ENCODE results near the gene APCDD1.

The APCDD1 gene

DNA sequence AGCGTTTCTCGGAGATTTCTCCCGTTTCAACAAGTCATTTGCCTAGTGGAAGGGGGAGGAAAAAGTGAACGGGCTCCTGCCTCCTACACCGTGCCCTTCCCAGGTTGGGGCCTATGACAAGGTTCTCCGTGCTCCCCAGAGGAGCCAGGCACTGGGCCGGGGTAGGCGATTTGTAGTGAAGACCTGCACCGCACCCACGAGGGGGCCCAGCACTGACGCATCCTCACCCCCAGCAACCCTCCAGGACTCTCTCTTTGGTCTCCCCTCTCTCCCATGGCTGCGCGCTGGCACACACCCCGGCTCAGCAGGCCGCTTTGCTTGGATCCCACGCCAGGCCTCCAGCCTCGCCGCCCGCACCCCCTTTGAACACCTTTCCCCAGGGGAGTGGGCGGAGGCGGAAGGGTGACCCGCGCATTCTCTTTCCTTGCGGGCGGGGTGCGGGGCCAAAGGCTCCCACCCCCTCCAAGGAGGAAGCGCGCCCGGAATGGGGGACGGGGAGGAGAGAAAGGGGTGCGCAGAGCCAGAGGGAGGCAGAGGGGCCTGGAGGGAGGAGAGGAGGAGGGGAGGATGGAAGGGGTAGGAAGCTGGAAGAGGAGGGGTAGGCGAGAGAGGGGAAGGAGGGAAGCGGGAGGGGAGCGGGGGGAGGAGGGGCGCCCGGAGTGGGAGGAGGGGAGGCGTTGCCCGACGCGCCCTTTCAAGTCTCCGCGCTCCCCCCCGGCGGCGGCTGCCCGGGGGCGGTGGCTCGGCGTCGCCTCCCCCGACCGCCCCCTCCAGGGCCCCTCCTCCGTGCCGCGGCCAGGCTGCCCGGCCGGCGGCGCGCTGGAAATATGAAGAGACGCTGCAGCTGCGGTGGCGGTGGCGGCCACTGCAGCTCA, at the start of gene APCDD1:
Gene APCDD1 (plus strand): TSS at position 830 of the 875 bp plus-strand sequence. CDS start 347 bp downstream, outside the sequence.
- DNase-seq (ENCODE audit: low read depth in 3 of 3): no peak

DNA sequence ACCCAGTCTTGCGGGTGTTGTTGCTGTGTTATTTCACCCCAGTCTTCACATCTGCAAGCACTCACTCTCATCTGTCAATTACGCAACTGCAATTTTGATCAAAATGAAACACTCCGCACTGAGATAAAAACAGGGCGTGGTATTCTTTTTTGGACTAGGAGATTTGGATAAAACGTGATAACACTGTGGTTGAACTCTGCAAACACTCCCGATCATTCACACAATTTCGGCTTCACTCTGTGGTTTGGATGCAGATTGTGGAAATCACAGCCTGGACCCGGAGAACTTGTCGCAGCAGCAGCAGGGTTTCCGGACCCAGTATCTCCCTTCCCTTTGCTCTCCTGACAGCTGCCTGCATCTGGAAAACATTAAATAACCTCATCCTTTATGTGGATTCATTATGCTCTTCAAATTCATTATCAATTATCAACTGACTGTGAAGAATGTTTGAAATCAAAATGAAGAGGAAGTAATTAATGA, 49.4 kb upstream of the APCDD1 start:
- no peak for DNase-seq (ENCODE audit: low read depth in 3 of 3)

DNA sequence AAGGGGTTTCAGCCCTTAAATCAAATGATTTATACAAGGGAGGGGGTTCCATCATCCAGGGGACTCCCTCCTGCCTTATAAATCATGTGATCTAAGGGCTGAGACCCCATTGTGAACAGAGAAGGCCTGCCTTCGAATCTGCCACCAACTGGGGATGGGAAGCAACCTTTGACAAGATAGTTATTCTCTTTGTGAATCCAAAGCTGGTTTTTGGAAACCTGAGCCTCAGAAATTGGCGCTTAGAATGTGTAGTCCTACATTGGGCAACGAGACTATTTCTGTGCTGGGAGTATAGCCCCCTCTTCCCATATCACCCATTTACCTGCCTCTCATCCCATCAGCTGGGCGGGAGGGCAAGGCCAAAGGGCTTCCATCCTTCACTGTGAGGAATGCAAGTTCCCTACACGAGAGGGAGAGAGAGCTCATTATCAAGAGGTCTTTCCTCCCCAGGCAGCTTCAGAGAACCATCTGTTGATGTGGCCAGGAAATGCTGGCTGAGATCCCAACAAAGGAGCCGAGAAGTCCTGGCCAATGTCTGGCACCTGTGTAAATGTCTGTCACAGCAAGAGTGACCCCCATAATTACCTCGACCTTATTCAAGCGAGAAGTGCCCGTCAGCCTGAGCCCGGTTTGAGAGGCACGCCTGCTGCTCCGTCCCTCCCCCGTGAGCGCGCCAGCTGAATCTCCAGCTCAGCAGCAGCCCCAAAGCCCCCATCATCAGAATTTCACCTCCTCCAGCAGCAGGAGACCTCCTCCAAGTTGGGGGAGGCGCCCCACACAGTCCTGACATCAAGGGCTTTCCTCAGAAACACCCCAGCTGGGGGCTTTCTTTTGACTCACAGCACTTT, 48.4 kb upstream of the APCDD1 start:
- DNase-seq (ENCODE audit: low read depth in 3 of 3): no peak

DNA sequence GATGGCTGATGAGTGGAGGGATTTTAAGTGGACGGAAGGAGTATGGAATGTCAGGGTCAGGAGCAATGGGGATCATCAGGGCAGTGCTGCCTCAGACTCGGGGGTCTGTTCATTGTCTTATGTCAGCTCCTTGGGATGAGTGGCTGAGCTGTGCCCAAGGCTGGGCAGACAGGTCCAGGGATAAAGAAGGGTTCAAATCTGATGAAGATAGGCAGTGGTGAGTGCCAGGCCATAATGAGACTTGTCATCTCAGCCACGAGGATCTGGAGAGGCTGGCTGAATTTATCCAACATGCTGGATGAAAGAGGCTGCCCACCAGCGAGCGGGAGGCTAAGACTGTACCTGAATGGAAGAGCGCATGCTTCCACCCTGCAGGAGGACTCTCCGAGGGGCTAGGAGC, 46.3 kb upstream of the APCDD1 start:
- DNase-seq (ENCODE audit: low read depth in 3 of 3): no peak

DNA sequence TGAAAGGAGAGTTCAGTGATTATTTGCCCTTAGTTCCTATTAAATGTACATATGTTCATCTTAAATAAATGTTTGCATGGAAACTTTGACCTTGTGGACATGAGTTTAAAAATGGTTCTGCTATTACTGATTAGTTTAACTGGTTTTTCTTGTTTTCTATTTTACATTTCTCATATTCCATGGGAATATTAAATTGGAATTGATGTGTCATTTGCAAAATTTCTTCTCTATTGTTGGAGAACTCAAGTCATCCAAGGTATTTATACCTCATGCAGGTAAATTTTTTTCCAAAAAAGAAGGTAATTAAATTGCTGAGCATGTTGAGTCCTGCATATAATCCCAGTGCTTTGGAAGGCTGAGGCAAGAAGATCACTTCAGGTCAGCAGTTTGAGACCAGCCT, 45.4 kb upstream of the APCDD1 start:
- no peak for DNase-seq (ENCODE audit: low read depth in 3 of 3)

DNA sequence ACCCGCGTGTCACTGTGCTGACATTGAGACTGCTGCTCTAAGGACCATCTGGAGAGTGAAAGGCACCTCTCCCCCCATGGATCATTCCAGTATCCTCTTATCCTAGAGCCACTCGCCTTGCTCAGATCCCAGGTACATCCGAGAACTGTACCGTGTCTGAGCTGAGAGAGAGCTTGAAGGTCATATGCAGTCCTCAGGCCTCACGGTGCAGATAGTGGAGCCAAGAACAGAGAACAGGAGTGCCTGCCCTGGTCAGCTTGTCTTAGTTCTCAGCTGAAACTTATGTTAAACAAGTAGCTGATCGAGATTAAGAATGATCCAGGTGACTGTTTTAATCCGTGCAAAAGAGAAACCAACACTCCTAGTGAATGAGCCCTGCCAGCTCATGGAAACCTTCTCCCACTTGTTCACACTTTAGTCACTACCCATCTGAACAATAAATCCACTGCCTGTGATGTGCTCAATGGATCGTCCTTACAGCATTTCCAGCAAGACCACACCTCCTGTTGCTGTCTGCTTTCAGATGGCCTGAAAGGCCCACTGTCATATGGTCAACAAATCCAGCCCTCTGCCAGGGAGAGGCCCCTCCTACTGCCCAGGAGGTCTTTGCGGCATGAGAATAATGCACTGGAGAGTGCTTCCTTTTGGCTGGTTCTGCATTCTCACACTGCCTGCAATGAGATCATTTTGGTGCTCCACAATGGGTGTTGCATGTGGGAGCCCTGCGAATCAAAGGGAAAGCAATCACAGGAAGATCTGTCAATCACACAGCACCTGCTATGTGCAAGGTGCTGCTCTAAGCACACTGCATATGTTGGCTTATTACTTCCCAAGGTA, 43.7 kb upstream of the APCDD1 start:
- no peak for DNase-seq (ENCODE audit: low read depth in 3 of 3)

DNA sequence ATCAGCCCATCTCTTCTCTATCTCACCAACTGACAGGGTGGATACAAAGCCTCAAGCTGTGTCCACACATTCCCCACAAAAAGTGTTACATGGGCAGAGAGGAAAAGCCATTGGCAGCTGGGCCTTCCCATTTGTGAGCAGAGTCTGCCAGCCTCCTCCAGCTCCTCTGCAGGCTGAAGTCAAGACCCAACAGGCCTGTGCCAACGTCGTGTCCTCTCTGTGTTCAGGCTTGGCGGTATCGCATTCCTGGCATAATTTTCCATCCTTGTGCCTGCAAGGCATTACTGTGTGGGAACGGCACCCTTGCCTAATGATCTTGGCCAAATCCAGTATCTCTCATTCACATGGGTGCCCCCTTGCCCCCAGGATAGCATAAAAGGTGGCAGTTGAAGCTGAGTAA, 41.5 kb upstream of the APCDD1 start:
- no peak for DNase-seq (ENCODE audit: low read depth in 3 of 3)

DNA sequence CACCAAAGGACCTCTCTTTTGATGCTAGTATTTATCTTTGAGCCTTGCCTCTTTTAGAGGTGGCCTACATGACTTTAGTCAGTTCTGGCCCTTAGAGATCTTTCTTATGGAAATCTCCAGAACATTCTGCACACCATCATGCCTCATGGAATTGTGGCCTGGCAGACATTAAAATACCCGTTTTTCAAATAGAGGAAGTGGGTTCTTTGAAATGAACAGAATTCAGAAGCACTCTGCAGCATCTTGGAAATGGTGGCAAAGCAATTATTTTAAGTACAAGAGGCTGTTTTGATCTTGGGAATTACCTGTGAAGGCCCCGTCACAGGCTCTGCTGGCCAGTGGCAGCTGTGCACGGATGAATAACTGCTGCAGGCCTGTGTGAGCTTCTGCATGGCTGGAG, 40.7 kb upstream of the APCDD1 start:
- no peak for DNase-seq (ENCODE audit: low read depth in 3 of 3)

DNA sequence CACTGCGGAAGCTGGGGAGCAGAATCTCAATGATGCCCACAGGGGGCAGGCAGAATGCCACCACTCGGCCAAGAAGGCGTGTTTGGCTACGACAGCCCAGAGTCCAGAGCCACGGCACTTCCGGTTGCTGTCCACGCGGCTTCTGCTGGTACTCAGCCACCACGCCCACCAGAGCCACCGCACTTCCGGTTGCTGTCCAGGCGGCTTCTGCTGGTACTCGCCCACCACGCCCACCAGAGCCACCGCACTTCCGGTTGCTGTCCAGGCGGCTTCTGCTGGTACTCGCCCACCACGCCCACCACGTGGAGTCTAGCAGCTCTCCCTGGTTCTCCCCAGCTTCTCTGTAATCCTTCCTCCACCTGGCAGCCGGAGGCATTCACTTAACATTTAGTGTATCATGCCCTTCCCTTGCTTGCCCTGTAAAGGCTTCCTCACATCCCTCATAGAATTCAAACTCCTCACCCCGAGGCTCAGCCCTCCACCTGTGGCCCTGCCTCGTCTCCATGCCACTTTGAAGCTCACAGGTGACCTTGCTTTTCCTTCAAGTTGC, 40.1 kb upstream of the APCDD1 start:
- DNase-seq (ENCODE audit: low read depth in 3 of 3): no peak

DNA sequence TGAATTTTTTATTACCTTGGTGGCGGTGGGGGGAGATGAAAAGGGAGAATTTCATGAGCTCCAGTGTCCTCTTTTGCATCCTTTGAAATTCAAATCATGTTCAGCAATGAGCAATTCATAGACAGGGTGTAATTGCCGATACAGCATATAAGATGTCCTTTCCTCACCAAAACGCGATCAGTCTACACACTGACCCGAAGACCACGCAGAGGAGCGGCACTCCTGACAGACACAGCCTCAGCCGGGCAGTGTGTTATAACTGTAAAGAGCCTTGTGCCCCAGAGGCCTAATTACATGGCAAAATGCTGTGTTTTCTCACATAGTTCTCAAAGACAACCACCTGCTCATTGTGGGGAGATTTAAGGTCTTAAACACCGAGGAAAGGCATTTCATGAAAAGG, 38.4 kb upstream of the APCDD1 start:
- no peak for DNase-seq (ENCODE audit: low read depth in 3 of 3)

DNA sequence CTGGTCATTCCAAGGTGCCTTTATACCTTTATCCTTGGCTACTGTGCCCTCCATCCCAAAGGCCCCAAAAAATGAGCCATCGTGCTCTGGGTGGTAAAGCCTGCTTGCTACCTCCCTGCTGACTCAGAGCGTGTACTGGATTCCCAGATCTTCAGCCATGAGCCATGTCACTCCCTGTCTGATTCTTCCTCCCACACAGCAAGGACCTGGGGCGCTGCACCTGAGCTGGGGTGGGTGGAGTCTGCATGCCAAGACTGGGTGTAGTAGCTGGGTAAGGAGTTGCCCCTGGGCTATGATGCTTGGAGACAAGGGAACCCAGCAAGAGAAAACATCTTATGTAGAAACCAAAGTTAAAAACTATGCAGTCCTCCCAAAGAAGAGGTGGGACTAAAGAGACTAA, 37.2 kb upstream of the APCDD1 start:
- DNase-seq (ENCODE audit: low read depth in 3 of 3): no peak

DNA sequence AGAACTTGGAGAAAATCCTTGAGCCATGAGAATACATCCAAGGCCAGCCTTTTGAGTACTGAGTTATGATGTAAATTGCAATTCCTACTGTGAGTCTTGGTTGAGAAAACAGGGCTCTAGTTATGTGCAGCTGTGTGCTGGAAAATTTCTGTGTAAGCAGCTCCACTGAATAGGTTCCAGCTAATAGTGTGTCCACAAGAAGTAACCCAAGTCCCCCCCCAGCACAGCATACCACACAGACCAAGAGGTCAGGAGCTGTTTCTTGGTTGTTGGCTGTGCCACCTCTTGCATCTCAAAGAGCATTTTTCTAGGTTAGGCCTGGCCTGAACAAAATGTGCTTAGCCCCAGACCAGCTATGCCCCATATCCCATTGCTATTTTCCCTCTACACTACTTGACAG, 36.8 kb upstream of the APCDD1 start:
- DNase-seq (ENCODE audit: low read depth in 3 of 3): no peak

DNA sequence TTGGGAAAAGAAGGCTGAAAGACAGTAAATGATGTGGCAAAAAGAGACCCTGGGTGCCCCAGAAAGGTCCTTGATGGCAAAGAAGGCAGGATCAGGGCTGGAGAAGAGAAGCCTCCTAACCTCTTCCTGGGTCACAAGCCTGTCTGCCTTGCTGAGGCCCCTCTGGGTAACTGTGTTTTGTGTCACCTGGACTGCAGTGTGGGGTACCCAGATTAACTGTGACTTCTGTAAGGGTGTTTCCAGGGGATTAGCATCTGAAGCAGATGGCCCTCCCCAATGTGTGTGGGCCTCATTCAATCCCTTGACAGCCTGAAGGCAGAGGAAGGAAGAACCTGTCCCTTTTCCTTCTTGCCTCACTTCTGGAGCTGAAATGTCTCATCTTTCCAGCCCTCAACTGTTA, 35.6 kb upstream of the APCDD1 start:
- DNase-seq (ENCODE audit: low read depth in 3 of 3): no peak

DNA sequence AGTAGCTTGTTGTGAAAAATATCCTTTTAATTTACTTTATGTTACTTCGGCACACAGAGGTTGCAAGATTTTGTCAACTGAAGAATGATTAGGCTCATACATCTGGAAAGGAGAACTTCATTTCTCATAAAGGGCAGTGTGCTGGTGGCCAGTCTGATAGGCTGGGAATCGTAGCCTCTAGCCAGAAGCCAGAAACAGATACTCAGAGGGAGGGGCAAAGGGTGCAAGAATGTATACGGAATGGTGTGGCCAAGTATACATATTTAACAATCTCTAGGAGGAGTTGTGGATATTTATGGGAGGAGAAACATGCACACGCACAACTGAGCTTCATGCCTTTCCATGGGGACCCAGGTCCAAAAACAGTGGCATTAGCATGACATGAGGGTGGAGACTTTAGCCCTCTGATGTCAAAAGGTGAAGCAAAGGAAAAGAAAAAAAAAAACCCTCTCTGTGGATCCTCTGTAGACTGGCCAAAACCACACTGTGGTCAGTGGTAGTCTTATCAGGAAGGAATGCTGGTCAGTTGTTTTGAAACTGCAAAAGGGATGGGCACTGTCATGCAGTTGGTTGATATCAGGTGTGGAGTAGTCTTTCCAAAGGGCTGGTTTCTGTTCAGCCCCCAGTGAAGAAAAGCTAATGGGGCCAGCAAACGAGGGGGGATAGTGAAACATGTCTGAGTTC, 34.9 kb upstream of the APCDD1 start:
- no peak for DNase-seq (ENCODE audit: low read depth in 3 of 3)

DNA sequence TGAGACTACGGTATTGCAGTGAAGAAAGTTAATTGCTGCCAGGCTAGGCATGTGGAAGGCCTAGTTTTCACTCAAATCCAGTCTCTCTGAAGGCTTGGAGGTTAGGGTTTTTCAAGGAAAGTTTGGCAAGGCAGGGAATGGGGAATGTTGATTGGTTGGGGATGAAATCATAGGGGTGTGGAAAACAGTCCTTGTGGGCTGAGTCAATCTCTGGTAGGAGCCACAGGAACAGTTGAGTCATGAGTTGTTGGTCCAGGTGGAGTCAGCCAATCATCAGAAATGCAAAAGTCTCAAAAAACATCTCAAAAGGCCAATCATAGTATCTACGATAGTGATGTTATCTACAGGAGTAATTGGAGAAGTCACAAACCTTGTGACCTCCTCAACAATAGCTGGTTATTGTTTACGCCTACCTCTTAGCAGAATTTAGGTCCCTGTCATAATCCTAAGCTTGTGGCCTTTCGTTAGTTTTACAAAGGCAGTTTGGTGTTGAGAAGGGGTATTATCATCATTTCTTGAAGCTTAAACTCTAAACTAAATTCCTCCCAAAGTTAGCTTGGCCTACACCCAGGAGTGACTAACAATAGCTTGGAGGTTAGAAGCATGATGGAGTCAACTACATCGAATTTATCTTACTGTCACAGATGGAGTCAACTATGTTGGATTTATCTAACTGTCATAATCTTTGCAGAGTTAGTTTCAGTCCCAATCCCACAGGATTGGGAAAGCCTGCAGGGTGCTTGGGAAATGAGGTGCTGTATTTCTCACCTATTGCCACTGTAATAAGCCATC, 33.7 kb upstream of the APCDD1 start:
- no peak for DNase-seq (ENCODE audit: low read depth in 3 of 3)

DNA sequence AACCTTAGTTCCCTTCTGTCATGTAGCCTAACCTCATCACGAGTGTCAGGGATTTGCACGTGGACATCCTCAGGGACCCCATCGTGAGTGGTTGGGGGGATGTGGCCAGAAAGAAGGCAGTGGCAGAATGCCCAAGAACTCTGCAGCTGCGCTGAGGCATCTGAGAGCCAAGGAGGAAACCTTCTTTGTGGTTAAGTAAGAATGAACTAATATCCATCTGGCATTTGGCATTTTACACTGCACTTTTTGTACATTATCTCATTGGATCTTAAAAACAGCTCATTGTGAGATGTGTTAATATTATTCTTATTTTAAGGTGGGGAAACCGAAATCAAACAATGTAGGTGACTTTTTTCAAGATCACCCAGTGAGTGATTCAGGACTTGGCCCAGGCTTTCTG, 32.6 kb upstream of the APCDD1 start:
- DNase-seq (ENCODE audit: low read depth in 3 of 3): no peak

DNA sequence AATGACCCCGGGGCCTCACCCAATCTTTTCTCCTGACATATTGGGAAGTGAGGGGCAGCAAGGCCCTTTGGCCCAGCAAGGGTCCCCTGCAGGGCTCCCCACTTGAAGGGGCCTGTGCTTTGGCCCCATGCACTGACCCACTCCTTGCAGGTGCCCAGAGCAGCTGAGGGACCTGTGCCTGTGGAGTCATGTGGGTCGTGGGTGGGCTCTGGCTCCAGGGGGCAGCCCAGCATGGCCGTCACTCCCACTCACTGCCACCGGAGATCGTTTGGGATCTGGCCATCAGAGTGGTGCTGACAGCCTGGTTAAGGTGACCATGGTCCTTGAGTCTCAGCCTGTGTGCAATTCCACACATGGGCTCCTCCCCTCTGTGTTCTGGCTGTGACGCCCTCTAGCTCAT, 31.7 kb upstream of the APCDD1 start:
- DNase-seq (ENCODE audit: low read depth in 3 of 3): no peak

DNA sequence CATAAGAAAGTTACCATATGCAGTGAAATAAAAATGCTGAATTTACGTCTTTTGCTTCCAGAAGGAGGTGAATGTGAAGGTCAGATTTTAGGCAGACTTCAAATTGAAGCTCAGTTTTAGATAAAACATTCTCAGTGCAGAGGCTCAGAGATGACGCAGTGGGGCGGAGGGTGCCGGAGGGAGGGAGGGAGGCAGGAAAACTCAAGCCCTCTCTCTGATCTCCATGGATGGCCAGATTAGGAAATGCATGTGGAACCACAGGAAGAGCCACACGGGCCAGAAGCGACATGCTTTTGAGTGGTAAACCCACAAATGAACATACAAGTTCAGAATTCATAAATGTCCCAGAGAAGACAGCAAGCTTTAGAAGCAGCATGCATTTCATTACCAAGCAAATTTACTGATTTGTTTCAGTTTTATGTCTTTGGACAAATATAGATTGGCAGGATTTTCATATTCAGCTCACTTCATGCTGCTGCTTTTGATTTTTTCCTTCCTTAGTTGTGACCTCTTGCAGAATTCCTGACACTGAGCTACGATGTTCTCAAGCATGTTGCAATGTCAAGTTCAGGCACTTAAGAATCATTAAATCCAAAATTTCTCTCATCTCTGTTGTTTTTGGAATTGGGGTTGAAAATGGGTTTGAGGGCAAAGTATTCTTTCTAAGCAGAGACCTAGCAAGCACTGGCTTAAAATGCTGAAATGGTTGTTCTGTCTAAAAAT, 29.7 kb upstream of the APCDD1 start:
- DNase-seq (ENCODE audit: low read depth in 3 of 3): no peak

DNA sequence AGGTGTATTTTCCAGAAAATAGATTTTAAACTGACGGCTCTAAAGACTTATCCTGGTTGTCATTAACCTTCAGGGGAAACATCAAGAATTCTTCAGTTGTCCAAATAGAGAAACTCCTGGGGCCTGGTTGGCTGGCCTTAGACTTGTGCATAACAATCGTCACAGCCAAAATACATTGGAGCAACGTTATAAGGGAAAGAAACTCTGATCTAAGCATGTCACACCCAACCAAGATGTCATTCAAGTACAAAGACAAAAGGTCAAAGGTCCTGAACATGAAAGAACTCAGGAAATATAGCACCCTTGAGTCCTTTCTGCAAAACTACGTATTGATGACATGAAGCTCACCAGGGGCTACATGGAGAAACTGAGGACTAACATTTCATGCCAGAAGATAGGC, 23.8 kb upstream of the APCDD1 start:
- DNase-seq (ENCODE audit: low read depth in 3 of 3): no peak

DNA sequence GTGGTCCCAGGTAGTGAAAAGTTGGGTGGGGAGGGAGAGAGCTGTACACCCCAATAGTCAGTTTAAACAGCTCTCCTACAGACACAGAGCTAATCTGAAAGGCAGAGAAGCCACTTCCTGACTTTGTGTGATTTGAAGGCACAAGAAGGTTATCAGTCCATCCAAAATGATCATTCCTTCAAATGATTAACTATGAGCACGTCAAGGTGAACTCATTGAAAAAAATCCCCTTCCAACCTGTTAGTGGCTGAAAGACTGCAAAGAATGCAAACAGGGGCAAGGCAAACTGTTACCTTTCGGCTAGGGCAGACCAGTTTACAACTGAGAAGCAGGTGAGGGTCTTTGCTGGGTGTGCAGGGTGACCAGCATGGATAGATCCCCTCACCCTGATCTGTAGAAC, 22.8 kb upstream of the APCDD1 start:
- no peak for DNase-seq (ENCODE audit: low read depth in 3 of 3)

Data from stimulated activated CD4-positive, alpha-beta T cell treated with anti-CD3 and anti-CD28 coated beads, TNF-alpha, amount 100 ng/mL, for 4 hours (primary cell).